HEK293T (cell line): ENCODE data around the gene CCR7.

Experiments used
- CTCF ChIA-PET: fragments of 350-600 bp; formaldehyde crosslinking; extraction: SDS; loops from one replicate; lab custom pipeline; 2021; ENCODE audit warnings: antibody characterized with exemption, inconsistent platforms; lab: Yijun Ruan, JAX
- POLR2A ChIA-PET: fragments of 350-600 bp; formaldehyde crosslinking; extraction: SDS; loops from one replicate; lab custom pipeline; 2020; ENCODE audit warnings: antibody characterized with exemption, inconsistent platforms; lab: Yijun Ruan, JAX
- DNase-seq: peaks from one replicate; pipeline ENCODE4 v3.0.0; 2012; ENCODE audit warnings: mixed read lengths; ENCODE audit errors: extremely low spot score
- ARNT ChIP-seq: fragments of 450-650 bp; IDR thresholded peaks from 2 replicates; pipeline ENCODE4 v1.6.1; 2017; ENCODE audit warnings: mild to moderate bottlenecking
- BHLHE40 ChIP-seq: fragments of 450-650 bp; IDR thresholded peaks from 2 replicates; pipeline ENCODE4 v1.6.1; 2016; ENCODE audit warnings: mild to moderate bottlenecking, moderate library complexity, borderline replicate concordance
- CTBP1 ChIP-seq: fragments of 450-650 bp; IDR thresholded peaks from 2 replicates; pipeline ENCODE4 v1.6.1; 2016; ENCODE audit warnings: borderline replicate concordance
- ELF4 ChIP-seq: fragments of 450-650 bp; IDR thresholded peaks from 2 replicates; pipeline ENCODE4 v1.6.1; 2017; ENCODE audit warnings: antibody characterized with exemption
- FOXA1 ChIP-seq: fragments of 450-650 bp; IDR thresholded peaks from 2 replicates; pipeline ENCODE4 v1.6.1; 2016; ENCODE audit warnings: mild to moderate bottlenecking
- FOXK2 ChIP-seq: fragments of 450-650 bp; IDR thresholded peaks from 2 replicates; pipeline ENCODE4 v1.6.1; 2016; ENCODE audit warnings: mild to moderate bottlenecking
- FOXM1 ChIP-seq: fragments of 450-650 bp; IDR thresholded peaks from 2 replicates; pipeline ENCODE4 v1.6.1; 2017; ENCODE audit warnings: mild to moderate bottlenecking, borderline replicate concordance
- HDGF ChIP-seq: fragments of 450-650 bp; IDR thresholded peaks from 2 replicates; pipeline ENCODE4 v1.6.1; 2017; ENCODE audit warnings: antibody characterized with exemption, borderline replicate concordance
- L3MBTL2 ChIP-seq: fragments of 450-650 bp; conservative IDR thresholded peaks from 2 replicates; pipeline ENCODE4 v1.6.1; 2016; ENCODE audit warnings: mild to moderate bottlenecking
- LEF1 ChIP-seq: fragments of 450-650 bp; IDR thresholded peaks from 2 replicates; pipeline ENCODE4 v1.6.1; 2017; ENCODE audit warnings: mild to moderate bottlenecking, borderline replicate concordance
- NFRKB ChIP-seq: fragments of 450-650 bp; IDR thresholded peaks from 2 replicates; pipeline ENCODE4 v1.6.1; 2016; ENCODE audit warnings: mild to moderate bottlenecking, moderate library complexity
- PKNOX1 ChIP-seq: fragments of 450-650 bp; IDR thresholded peaks from 2 replicates; pipeline ENCODE4 v1.6.1; 2016
- SP1 ChIP-seq: fragments of 450-650 bp; IDR thresholded peaks from 2 replicates; pipeline ENCODE4 v1.6.1; 2017
- SUZ12 ChIP-seq: fragments of 450-650 bp; IDR thresholded peaks from 2 replicates; pipeline ENCODE4 v1.6.1; 2016; ENCODE audit warnings: mild to moderate bottlenecking
- TARDBP ChIP-seq: fragments of 450-650 bp; IDR thresholded peaks from 2 replicates; pipeline ENCODE4 v1.6.1; 2016
- ZNF384 ChIP-seq: fragments of 450-650 bp; IDR thresholded peaks from 2 replicates; pipeline ENCODE4 v1.6.1; 2016

The CCR7 gene

GRCh38 chr17:40538936-40539705 lies 26.2 kb downstream of the CCR7 start:
- DNase-seq: no peak
- no peak for TF ChIP-seq L3MBTL2
- TF ChIP-seq HDGF: no peak
- no peak for TF ChIP-seq PKNOX1
- no peak for TF ChIP-seq BHLHE40
- no peak for TF ChIP-seq ZNF384
- TF ChIP-seq SUZ12: no peak
- no peak for TF ChIP-seq FOXM1
- no peak for TF ChIP-seq LEF1
- TF ChIP-seq FOXK2: no peak
- TF ChIP-seq FOXA1: no peak
- TF ChIP-seq SP1: no peak
- TF ChIP-seq ELF4: no peak
- TF ChIP-seq TARDBP: no peak
- no peak for TF ChIP-seq NFRKB
- POLR2A ChIA-PET: interaction anchor here (1.3 to 2.3 kb wide), 2 partner anchors 122 to 177 kb away, joined by 4 to 7 read pairs; partner anchors contain the start of gene TOP2A
- CTCF ChIA-PET: interaction anchor here (1.3 to 1.9 kb wide), 2 partner anchors 21 to 231 kb away, joined by 4 read pairs; no protein-coding TSS in a partner anchor

DNA sequence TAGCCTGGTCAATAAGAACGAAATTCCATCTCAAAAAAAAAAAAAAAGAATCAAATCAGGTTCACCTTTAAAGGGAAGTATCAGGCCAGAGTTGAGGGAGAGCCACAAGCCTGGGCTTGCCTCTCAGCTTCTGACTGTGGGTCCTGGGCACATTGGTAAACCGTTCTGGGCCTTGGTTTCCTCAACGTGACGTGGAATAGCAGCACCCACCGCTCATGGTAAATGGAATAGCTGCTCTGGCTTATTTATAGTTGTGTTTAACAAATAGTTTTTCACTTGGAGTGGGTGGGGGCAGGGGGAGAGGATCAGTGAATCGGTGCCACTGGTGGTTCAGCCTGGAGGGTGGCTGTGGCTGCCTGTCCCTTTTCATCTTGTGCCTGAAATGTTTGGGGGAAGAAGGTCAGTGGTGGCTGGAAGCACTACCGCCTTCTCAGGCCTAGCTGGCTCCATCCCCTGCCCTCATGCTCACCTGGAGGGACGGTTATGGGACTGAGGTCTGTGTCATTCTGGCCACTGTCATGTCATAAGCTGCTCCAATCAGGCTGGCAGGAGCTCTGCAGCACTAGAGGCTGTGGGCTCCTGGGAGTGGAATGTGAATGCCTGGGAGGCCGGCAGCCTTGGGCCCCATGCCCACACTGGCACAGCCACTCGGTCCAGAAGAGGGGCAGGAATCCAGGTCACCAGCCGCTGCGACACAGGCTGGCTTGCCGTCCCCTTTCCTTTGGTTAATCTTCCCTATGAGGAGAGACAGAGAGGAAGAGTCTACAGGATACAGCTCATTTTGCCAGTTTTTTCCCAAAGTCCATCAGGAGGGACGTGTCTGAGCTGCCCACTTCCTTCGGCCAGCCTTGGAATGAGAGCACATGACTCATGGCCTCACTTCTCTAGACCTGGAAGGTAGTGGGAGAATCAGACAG lies 27.0 kb downstream of the CCR7 start:
- ChIA-PET POLR2A (interaction anchor here (1.2 to 2.3 kb wide), 3 partner anchors 121 to 176 kb away, joined by 3 to 7 read pairs (median 3); partner anchors contain the start of gene TOP2A), CTCF (interaction anchor here (0.6 to 1.9 kb wide), 3 partner anchors 22 to 230 kb away, joined by 4 read pairs; no protein-coding TSS in a partner anchor)
- TF ChIP-seq NFRKB (no peak), ZNF384 (no peak), HDGF (no peak), L3MBTL2 (no peak), TARDBP (no peak)

DNA sequence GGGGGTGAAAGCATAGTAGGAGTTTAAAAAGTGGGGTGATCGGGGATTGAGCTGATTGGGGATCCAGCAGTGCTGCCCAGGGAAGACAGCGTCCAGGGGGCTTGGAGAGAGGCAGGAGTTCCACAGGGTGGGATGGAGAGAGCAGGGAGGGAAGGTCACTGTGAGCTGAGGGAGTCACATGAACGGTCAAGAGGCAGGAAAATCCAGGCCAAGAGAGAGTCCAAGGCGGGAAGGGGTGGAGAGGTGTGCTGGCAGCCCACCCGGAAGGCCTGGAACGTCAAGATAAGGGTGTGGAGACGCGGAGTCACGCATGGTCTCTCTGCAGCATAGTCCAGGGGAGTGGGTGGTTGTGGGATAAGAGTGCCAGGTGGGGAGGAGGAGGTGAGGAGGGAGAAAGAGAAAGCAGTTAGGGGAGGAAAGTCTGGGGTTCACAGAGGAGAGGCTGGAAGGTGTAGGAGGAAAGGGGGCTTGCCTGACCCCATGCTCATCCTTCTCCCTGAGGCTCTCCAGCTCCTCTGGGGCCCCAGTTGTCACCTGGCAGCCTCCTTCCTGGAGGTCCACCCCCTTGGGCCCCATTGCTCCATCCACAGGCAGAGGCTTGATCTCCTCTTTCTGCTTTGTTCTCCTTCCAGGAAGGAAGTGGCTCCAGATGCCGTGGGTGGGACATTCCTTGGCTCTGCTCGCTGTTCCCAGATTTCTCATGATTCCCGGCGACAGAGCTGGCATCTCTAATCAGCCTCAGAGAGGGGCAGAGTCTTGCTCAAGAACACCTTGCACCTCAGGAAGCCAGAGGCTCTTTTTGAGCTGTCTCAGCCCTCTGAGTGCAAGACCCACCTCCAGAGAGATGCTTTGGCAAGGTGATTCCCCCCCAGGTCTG lies 28.7 kb downstream of the CCR7 start:
- DNase-seq: no peak
- POLR2A ChIA-PET: interaction anchor here (0.8 to 1.2 kb wide), 3 partner anchors 93 to 174 kb away, joined by 3 to 4 read pairs (median 3); partner anchors contain the start of gene TOP2A
- TF ChIP-seq FOXA1: no peak
- no peak for TF ChIP-seq NFRKB
- TF ChIP-seq BHLHE40: no peak
- CTCF ChIA-PET: interaction anchor here (1.0 to 1.9 kb wide), 3 partner anchors 23 to 229 kb away, joined by 4 to 10 read pairs (median 4); no protein-coding TSS in a partner anchor

More for the DNA sequence above, 27.0 kb downstream of the CCR7 start:
- no peak for DNase-seq

DNA sequence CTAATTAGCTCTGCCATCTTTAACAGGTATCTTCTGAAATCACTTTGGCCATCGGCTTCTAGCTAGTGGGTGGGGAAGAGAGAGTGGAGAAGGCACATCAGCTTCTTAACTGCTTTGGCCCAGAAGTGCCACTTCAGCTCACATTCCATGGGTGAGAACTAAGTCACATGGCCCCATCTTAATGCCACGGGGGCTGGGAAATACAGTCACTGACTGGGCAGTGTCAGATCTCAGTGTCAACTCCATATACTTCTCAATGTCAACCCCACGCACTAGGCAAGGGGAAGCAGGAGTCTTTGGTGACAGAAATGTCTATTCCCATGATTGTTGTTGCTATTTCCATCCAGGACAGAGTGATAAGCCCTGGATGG lies 29.4 kb downstream of the CCR7 start:
- POLR2A ChIA-PET: interaction anchor here (0.8 to 3.7 kb wide), 3 partner anchors 92 to 173 kb away, joined by 3 to 17 read pairs (median 4); partner anchors contain the start of gene TOP2A
- CTCF ChIA-PET: interaction anchor here (0.5 to 3.8 kb wide), 6 partner anchors 24 to 176 kb away, joined by 3 to 36 read pairs (median 4); partner anchors contain the start of gene TOP2A
- no peak for DNase-seq
- TF ChIP-seq SUZ12: no peak
- TF ChIP-seq BHLHE40: no peak

- ChIA-PET POLR2A (interaction anchor here (0.8 to 3.7 kb wide), 3 partner anchors 92 to 173 kb away, joined by 3 to 17 read pairs (median 4); partner anchors contain the start of gene TOP2A), CTCF (interaction anchor here (0.5 to 3.8 kb wide), 9 partner anchors 8 to 176 kb away, joined by 3 to 36 read pairs (median 4); partner anchors contain the start of gene TOP2A)
- TF ChIP-seq LEF1 (no peak), TARDBP (no peak), HDGF (no peak), CTBP1 (no peak), SUZ12 (no peak), ARNT (no peak), SP1 (no peak), L3MBTL2 (no peak), BHLHE40 (no peak), FOXM1 (no peak), PKNOX1 (no peak), FOXA1 (no peak)
- DNase-seq: no peak
Measured at GRCh38 chr17:40535438-40535837, 29.8 kb downstream of the CCR7 start.
